MM.1S (cell line): ENCODE results near the gene NMNAT2.

ENCODE experiments used
- DNase-seq: peaks from one replicate; pipeline ENCODE4 v3.0.0-alpha.2; 2015
- H2AFZ ChIP-seq: fragments of 300-600 bp; sonication (generic); 2 replicates; pipeline ENCODE4 v1.6.0; 2016; ENCODE audit warnings: antibody characterized with exemption, low read length
- H3F3A ChIP-seq: fragments of 300-600 bp; sonication (generic); 2 replicates; pipeline ENCODE4 v1.6.1; 2016; ENCODE audit warnings: mild to moderate bottlenecking, antibody characterized with exemption, low read length, moderate library complexity, mixed read lengths; ENCODE audit not compliant: insufficient read depth
- H3K27ac ChIP-seq: fragments of 300-600 bp; sonication (generic); 2 replicates; pipeline ENCODE4 v1.5.1; 2016; ENCODE audit warnings: mild to moderate bottlenecking, low read length
- H3K27me3 ChIP-seq: fragments of 300-600 bp; sonication (generic); replicated peaks from 2 replicates; pipeline ENCODE4 v1.6.0; 2016; ENCODE audit warnings: low read length; ENCODE audit not compliant: insufficient read depth
- H3K36me3 ChIP-seq: fragments of 300-600 bp; sonication (generic); replicated peaks from 2 replicates; pipeline ENCODE4 v1.6.1; 2016; ENCODE audit warnings: mild to moderate bottlenecking, low read length, mixed read lengths; ENCODE audit not compliant: insufficient read depth
- H3K4me1 ChIP-seq: fragments of 300-600 bp; sonication (generic); 2 replicates; pipeline ENCODE4 v1.6.1; 2016; ENCODE audit warnings: low read length, mixed read lengths
- H3K4me2 ChIP-seq: fragments of 300-600 bp; sonication (generic); 2 replicates; pipeline ENCODE4 v1.6.0; 2016; ENCODE audit warnings: low read depth, low read length
- H3K4me3 ChIP-seq: fragments of 300-600 bp; sonication (generic); 2 replicates; pipeline ENCODE4 v1.5.1; 2016; ENCODE audit warnings: low read length, mixed read lengths
- H3K79me2 ChIP-seq: fragments of 300-600 bp; sonication (generic); 2 replicates; pipeline ENCODE4 v1.6.1; 2016; ENCODE audit warnings: mixed run types, low read length, mixed read lengths
- H3K9ac ChIP-seq: fragments of 300-600 bp; sonication (generic); 2 replicates; pipeline ENCODE4 v1.6.1; 2016; ENCODE audit warnings: low read length, mixed read lengths
- H3K9me2 ChIP-seq: fragments of 300-600 bp; sonication (generic); replicated peaks from 2 replicates; pipeline ENCODE4 v1.6.1; 2016; ENCODE audit warnings: mild to moderate bottlenecking, low read length, mixed read lengths; ENCODE audit not compliant: insufficient read depth
- H3K9me3 ChIP-seq: fragments of 300-600 bp; sonication (generic); replicated peaks from 2 replicates; pipeline ENCODE4 v1.6.1; 2016; ENCODE audit warnings: mild to moderate bottlenecking, low read length, mixed read lengths; ENCODE audit not compliant: insufficient read depth
- H4K20me1 ChIP-seq: fragments of 300-600 bp; sonication (generic); 2 replicates; pipeline ENCODE4 v1.6.1; 2016; ENCODE audit warnings: mild to moderate bottlenecking, low read length, moderate library complexity, mixed read lengths; ENCODE audit not compliant: insufficient read depth
- EZH2 ChIP-seq: fragments of 300-600 bp; sonication (generic); optimal IDR thresholded peaks from 2 replicates; pipeline ENCODE3; 2017; ENCODE audit warnings: low read depth, mild to moderate bottlenecking, antibody characterized with exemption, low read length, mixed read lengths
- EZH2phosphoT487 ChIP-seq: fragments of 300-600 bp; sonication (generic); IDR thresholded peaks from 2 replicates; pipeline ENCODE4 v1.6.1; 2018; ENCODE audit warnings: antibody characterized with exemption, low read length
- TF ChIP-seq, protein P1 (sequence below): fragments of 300-600 bp; sonication (generic); IDR thresholded peaks from 2 replicates; pipeline ENCODE4 v1.5.1; 2016; ENCODE audit warnings: antibody characterized with exemption, low read length, mixed read lengths

The NMNAT2 gene

DNA sequence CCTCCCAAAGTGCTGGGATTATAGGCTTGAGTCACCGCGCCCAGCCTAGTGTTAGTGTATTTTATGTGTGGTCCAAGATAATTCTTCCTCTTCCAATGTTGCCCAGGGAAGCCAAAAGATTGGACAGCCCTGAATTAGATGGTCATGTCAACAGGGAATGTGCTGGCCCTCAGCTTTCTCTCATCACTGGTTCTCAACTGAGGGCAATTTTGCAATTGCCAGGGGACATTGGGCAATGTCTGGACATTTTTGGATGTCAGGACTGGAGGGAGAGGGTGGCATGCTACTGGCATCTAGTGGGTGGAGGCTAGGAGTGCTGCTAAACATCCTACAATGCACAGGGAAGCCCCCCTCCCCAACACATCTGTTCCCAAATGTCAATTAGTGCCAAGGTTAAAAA lies 137.1 kb downstream of the NMNAT2 start:
- TF ChIP-seq EZH2phosphoT487 (no peak), EZH2 (no peak)
- TF ChIP-seq, protein P1, sequence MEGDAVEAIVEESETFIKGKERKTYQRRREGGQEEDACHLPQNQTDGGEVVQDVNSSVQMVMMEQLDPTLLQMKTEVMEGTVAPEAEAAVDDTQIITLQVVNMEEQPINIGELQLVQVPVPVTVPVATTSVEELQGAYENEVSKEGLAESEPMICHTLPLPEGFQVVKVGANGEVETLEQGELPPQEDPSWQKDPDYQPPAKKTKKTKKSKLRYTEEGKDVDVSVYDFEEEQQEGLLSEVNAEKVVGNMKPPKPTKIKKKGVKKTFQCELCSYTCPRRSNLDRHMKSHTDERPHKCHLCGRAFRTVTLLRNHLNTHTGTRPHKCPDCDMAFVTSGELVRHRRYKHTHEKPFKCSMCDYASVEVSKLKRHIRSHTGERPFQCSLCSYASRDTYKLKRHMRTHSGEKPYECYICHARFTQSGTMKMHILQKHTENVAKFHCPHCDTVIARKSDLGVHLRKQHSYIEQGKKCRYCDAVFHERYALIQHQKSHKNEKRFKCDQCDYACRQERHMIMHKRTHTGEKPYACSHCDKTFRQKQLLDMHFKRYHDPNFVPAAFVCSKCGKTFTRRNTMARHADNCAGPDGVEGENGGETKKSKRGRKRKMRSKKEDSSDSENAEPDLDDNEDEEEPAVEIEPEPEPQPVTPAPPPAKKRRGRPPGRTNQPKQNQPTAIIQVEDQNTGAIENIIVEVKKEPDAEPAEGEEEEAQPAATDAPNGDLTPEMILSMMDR, result no peak
- Histone ChIP-seq H3K27me3 (no peaks in the 10 kb centered on the region), H3K4me3 (no peak overlapping the region), H3K36me3 (no peaks in the 10 kb centered on the region), H4K20me1 (no peaks in the 10 kb centered on the region), H3K4me1 (no peaks in the 10 kb centered on the region), H3K9me2 (no peaks in the 10 kb centered on the region), H3K4me2 (no peak overlapping the region), H3K79me2 (no peaks in the 10 kb centered on the region), H3F3A (no peaks in the 10 kb centered on the region), H3K9ac (no peak overlapping the region), H2AFZ (no peak overlapping the region), H3K9me3 (no peaks in the 10 kb centered on the region), H3K27ac (no peak overlapping the region)
- no peak for DNase-seq

DNA sequence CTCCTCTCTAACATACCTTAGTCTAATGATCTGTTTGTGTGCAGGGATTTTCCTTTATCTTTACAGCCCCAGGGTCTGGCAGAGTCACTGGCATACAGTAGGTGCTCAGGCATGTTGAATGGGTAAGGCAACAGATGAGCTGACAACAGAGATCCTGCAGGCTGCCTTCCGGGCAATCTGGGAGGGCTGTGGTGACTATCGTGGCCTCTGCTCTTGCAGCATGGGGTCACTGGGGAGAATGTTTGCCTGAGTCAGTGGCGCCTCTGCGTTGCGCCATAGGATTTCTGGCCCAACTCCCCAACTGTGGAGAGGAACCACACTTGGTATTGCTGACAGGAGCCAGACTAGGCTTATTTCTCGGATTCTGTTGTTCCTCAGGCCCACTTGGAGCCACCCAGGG lies 138.3 kb downstream of the NMNAT2 start:
- H2AFZ ChIP-seq, result no peak overlapping the region
- H3K27ac ChIP-seq, result no peak overlapping the region
- no peaks in the 10 kb centered on the region for H3K79me2 ChIP-seq
- no peaks in the 10 kb centered on the region for H3K27me3 ChIP-seq
- H3K36me3 ChIP-seq, result no peaks in the 10 kb centered on the region
- H3K4me3 ChIP-seq, result no peak overlapping the region
- H3K9ac ChIP-seq, result no peak overlapping the region
- no peak for DNase-seq
- H3F3A ChIP-seq, result no peaks in the 10 kb centered on the region
- TF ChIP-seq, protein P1, result no peak
- TF ChIP-seq EZH2phosphoT487, result no peak
- TF ChIP-seq EZH2, result no peak
- no peaks in the 10 kb centered on the region for H3K9me3 ChIP-seq
- H3K9me2 ChIP-seq, result no peaks in the 10 kb centered on the region
- no peaks in the 10 kb centered on the region for H4K20me1 ChIP-seq
- H3K4me1 ChIP-seq, result no peaks in the 10 kb centered on the region
- H3K4me2 ChIP-seq, result no peak overlapping the region

DNA sequence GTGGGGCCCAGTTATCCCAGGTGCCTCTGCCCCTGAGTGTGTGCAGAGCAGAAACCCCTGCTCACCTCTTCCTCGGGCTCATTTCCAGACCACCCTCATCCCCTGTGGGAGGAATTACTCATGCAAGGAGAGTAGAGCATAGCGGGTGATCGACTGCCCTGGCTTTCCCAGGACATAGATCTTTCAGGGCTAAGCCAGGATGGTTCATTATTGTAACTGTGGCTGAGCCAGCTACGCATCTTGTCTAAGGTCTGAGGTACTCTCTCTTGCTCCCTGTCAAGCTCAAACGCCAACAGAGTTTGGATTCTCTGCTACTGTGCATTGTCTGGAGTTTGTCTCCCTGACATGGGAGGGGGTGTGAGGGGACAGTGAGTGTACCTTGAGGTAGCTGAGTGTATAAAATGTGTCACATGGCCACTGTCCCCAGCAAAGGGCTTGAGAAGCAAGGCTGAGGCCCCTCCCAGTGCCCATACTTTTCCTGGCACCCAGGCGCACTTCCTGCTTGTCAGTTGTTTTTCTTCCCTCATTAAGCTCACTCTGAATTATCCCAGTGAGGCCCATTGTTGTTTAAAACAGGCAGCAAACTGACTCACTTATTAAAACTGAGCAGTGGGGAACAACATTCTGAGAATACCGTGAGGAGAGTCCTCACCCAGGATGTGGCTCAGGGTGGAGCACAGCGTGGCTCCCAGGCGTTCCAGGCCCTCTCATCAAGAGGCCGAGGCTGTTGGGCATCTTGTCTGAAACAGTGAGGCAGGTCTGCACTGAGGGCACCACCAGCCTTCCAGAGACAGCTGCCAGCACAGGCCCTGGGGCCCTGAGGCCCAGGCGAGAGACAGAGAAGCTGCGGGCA lies 139.2 kb downstream of the NMNAT2 start:
- Histone ChIP-seq H3K4me3 (no peak overlapping the region), H3K4me2 (no peak overlapping the region), H3K79me2 (no peaks in the 10 kb centered on the region), H3K9me2 (no peaks in the 10 kb centered on the region), H3K4me1 (no peaks in the 10 kb centered on the region), H2AFZ (no peak overlapping the region), H3K9me3 (no peaks in the 10 kb centered on the region), H3F3A (no peaks in the 10 kb centered on the region), H3K27me3 (no peaks in the 10 kb centered on the region), H3K36me3 (no peaks in the 10 kb centered on the region), H3K27ac (no peak overlapping the region), H4K20me1 (no peaks in the 10 kb centered on the region), H3K9ac (no peak overlapping the region)
- no peak for TF ChIP-seq EZH2
- TF ChIP-seq, protein P1, result no peak
- no peak for TF ChIP-seq EZH2phosphoT487
- no peak for DNase-seq
